Tibial nerve (tissue), 3 donors: ENCODE data around the gene GBA2.

Source experiments
- POLR2A ChIP-seq, 2 donors: fragments of 450-650 bp; IDR thresholded peaks; one replicate each; pipeline ENCODE4 v1.6.1; 2017; ENCODE audit warnings: antibody characterized with exemption in 2 of 2, mild to moderate bottlenecking in 2 of 2, moderate library complexity in 2 of 2
- TF ChIP-seq, protein P1 (sequence below), 5 experiments: fragments of 200-600 bp in 3 of 5; fragments of 450-650 bp in 2 of 5; sonication (generic) in 3 of 5; IDR thresholded peaks; one replicate each; pipeline ENCODE4 v1.5.1; 2016 to 2019; ENCODE audit warnings: antibody characterized with exemption in 5 of 5, mild to moderate bottlenecking in 3 of 5, moderate library complexity in 2 of 5

DNA sequence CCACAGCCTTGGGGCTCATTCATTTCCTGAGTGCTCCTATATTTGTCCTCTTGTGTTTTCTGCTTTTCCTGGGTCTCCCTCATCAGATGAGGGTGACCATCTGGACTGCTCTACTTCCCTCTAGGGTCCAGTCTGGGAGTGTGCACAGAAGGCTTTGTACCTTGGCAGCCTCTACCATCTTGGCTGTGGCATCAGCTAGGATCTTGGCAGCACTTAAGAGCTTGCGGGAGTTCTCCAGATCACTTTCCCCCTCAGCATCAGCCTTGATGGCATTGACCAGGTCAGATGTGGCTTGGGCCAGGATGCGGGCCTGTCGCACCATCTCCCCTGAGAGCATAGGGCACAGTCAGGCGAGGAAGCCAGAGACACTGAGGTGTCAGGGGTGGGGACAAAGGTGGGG lies 32.8 kb downstream of the GBA2 start:
- TF ChIP-seq, protein P1, sequence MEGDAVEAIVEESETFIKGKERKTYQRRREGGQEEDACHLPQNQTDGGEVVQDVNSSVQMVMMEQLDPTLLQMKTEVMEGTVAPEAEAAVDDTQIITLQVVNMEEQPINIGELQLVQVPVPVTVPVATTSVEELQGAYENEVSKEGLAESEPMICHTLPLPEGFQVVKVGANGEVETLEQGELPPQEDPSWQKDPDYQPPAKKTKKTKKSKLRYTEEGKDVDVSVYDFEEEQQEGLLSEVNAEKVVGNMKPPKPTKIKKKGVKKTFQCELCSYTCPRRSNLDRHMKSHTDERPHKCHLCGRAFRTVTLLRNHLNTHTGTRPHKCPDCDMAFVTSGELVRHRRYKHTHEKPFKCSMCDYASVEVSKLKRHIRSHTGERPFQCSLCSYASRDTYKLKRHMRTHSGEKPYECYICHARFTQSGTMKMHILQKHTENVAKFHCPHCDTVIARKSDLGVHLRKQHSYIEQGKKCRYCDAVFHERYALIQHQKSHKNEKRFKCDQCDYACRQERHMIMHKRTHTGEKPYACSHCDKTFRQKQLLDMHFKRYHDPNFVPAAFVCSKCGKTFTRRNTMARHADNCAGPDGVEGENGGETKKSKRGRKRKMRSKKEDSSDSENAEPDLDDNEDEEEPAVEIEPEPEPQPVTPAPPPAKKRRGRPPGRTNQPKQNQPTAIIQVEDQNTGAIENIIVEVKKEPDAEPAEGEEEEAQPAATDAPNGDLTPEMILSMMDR (IDR thresholded peaks at IDR 0.05), result no peak
- TF ChIP-seq POLR2A (IDR thresholded peaks at IDR 0.05), result no peak
